ENCODE measurements around the gene ALDH1L1.
"Not testable (repeated sequence)": the region's sequence is repeated elsewhere in the genome, so short reads cannot be mapped to it uniquely, and the experiment has no call there.

ALDH1L1 gene

DNA sequence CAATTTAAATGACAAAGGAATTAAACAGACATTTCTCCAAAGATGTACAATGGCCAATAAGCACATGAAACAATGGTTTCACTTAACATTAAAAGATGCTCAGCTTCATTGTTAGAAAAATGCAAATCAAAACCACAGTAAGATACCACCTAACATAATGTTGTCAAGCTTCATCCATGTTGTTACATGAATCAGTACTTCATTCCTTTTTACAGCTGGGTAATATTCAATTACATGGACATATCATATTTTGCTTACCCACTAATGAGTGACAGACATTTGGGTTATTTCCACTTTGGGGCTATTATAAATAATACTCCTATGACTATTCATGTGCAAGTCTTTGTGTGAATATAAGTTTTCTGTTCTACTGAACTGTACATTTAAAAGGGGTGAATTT, 104.2 kb downstream of the ALDH1L1 start:
- Histone ChIP-seq H3K79me2 (ENCODE audit: insufficient read depth, low read length) (no peaks in the 10 kb centered on the region), H2AFZ (ENCODE audit: low read depth, low read length, severe bottlenecking) (no peak overlapping the region), H3K4me2 (ENCODE audit: low read depth, low read length, poor library complexity, severe bottlenecking) (no peak overlapping the region), H3K36me3 (ENCODE audit: low read length) (no peaks in the 10 kb centered on the region), H3F3A (ENCODE audit: insufficient read depth) (0 out of 2 replicates have a peak, but pooled peaks cover 4% of the 10 kb centered on the region), H4K20me1 (ENCODE audit: low read depth, low read length) (no peaks in the 10 kb centered on the region), H3K27ac (ENCODE audit: low read depth, low read length) (no peak overlapping the region), H3K27me3 (ENCODE audit: low read length) (no peaks in the 10 kb centered on the region), H3K9ac (ENCODE audit: low read length) (no peak overlapping the region), H3K9me3 (ENCODE audit: insufficient read depth, low read length) (no peaks in the 10 kb centered on the region; the same call in 1 of the 2 replicates), H3K9me2 (replicated peaks; ENCODE audit: insufficient read depth, low read length) (no peaks in the 10 kb centered on the region), H3K4me3 (ENCODE audit: insufficient read depth, low read length, poor library complexity, severe bottlenecking) (no peak overlapping the region)
- no peak for TF ChIP-seq EZH2phosphoT487 (conservative IDR thresholded peaks at IDR 0.05; ENCODE audit: low read length)
- TF ChIP-seq, protein P1, sequence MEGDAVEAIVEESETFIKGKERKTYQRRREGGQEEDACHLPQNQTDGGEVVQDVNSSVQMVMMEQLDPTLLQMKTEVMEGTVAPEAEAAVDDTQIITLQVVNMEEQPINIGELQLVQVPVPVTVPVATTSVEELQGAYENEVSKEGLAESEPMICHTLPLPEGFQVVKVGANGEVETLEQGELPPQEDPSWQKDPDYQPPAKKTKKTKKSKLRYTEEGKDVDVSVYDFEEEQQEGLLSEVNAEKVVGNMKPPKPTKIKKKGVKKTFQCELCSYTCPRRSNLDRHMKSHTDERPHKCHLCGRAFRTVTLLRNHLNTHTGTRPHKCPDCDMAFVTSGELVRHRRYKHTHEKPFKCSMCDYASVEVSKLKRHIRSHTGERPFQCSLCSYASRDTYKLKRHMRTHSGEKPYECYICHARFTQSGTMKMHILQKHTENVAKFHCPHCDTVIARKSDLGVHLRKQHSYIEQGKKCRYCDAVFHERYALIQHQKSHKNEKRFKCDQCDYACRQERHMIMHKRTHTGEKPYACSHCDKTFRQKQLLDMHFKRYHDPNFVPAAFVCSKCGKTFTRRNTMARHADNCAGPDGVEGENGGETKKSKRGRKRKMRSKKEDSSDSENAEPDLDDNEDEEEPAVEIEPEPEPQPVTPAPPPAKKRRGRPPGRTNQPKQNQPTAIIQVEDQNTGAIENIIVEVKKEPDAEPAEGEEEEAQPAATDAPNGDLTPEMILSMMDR (IDR thresholded peaks at IDR 0.05; ENCODE audit: insufficient read depth, low read length, poor library complexity, severe bottlenecking), result no peak

DNA sequence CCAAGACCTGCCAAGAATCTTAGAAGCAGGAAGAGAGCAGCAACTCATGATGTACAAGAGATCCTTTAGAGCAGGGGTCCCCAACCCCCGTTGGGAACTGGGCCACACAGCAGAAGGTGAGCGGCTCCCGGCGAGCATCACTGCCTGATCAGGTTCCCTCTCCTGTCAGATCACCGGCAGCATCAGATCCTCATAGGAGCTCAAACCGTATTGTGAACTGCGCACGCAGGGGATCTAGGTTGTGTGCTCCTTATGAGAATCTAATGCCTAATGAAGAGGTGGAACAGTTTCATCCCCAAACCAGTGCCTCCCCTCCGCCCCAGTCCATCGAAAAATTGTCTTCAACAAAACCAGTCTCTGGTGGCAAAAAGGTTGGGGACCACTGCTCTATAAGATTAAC, 110.2 kb downstream of the ALDH1L1 start:
- H3K27me3 ChIP-seq (ENCODE audit: low read length), result no peaks in the 10 kb centered on the region
- no peak overlapping the region for H3K27ac ChIP-seq (ENCODE audit: low read depth, low read length)
- no peaks in the 10 kb centered on the region; the same call in 1 of the 2 replicates for H3K9me3 ChIP-seq (ENCODE audit: insufficient read depth, low read length)
- H3K9ac ChIP-seq (ENCODE audit: low read length), result no peak overlapping the region
- no peak overlapping the region for H2AFZ ChIP-seq (ENCODE audit: low read depth, low read length, severe bottlenecking)
- no peak overlapping the region for H3K4me3 ChIP-seq (ENCODE audit: insufficient read depth, low read length, poor library complexity, severe bottlenecking)
- H3K4me2 ChIP-seq (ENCODE audit: low read depth, low read length, poor library complexity, severe bottlenecking), result no peak overlapping the region
- no peaks in the 10 kb centered on the region for H3K79me2 ChIP-seq (ENCODE audit: insufficient read depth, low read length)
- no peaks in the 10 kb centered on the region for H3K36me3 ChIP-seq (ENCODE audit: low read length)
- no peaks in the 10 kb centered on the region for H3K9me2 ChIP-seq (replicated peaks; ENCODE audit: insufficient read depth, low read length)
- H3F3A ChIP-seq (ENCODE audit: insufficient read depth), result no peaks in the 10 kb centered on the region
- no peaks in the 10 kb centered on the region for H4K20me1 ChIP-seq (ENCODE audit: low read depth, low read length)
- no peak for TF ChIP-seq EZH2phosphoT487 (conservative IDR thresholded peaks at IDR 0.05; ENCODE audit: low read length)
- TF ChIP-seq, protein P1 (IDR thresholded peaks at IDR 0.05; ENCODE audit: insufficient read depth, low read length, poor library complexity, severe bottlenecking), result no peak

DNA sequence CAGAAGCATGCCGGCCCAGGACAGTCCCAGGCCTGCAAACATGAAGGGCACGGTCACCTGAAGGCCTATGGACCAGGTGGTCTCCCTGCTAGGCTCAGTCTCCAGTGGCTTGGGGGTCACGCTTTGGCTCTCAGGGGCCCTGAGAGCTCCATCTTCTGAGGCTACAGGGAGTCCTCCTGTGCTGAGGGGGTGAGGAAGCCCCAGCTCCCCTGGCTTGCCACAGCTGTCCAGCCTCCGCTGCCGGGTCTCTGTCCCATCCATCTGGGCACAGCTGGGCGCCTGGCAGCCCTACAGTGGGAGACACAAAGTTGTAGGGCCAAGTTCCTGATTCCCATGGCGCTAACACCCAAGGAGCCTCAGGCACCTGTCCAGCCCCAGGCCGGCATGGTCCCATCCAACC, 112.4 kb downstream of the ALDH1L1 start:
- H3K9me3 ChIP-seq (ENCODE audit: insufficient read depth, low read length), result no peaks in the 10 kb centered on the region
- no peaks in the 10 kb centered on the region for H3K36me3 ChIP-seq (ENCODE audit: low read length)
- H2AFZ ChIP-seq (ENCODE audit: low read depth, low read length, severe bottlenecking), result no peak overlapping the region
- no peak overlapping the region for H3K9ac ChIP-seq (ENCODE audit: low read length)
- H3F3A ChIP-seq (ENCODE audit: insufficient read depth), result no peaks in the 10 kb centered on the region
- no peaks in the 10 kb centered on the region for H4K20me1 ChIP-seq (ENCODE audit: low read depth, low read length)
- H3K4me3 ChIP-seq (ENCODE audit: insufficient read depth, low read length, poor library complexity, severe bottlenecking), result no peak overlapping the region
- no peaks in the 10 kb centered on the region for H3K27me3 ChIP-seq (ENCODE audit: low read length)
- no peak overlapping the region for H3K27ac ChIP-seq (ENCODE audit: low read depth, low read length)
- H3K9me2 ChIP-seq (replicated peaks; ENCODE audit: insufficient read depth, low read length), result no peaks in the 10 kb centered on the region
- H3K79me2 ChIP-seq (ENCODE audit: insufficient read depth, low read length), result no peaks in the 10 kb centered on the region
- no peak overlapping the region for H3K4me2 ChIP-seq (ENCODE audit: low read depth, low read length, poor library complexity, severe bottlenecking)
- no peak for TF ChIP-seq EZH2phosphoT487 (conservative IDR thresholded peaks at IDR 0.05; ENCODE audit: low read length)

DNA sequence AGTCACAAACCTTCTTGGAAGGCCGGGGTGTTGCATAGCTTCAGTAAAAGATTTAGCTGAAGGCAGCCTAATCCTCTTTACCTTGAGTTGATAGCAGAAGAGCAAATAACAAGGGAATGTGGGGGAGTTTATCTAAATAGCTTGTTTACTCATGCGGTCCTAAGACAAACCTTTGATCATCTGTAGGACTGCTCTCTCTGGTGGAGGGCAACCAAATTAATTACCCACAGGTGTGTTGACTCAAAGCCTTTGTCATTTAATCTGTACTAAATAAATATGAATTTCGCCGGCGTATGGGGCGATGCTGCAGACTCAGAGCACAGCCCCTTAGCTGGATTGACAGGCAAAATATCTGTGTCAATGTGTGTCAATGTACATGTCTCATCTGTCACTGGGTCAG, 113.7 kb downstream of the ALDH1L1 start:
- not testable (repeated sequence) for H3K9me2 ChIP-seq (replicated peaks; ENCODE audit: insufficient read depth, low read length)

More for the DNA sequence above, 113.7 kb downstream of the ALDH1L1 start:
- H2AFZ ChIP-seq (ENCODE audit: low read depth, low read length, severe bottlenecking); H3K4me2 ChIP-seq (ENCODE audit: low read depth, low read length, poor library complexity, severe bottlenecking); H3K9me3 ChIP-seq (ENCODE audit: insufficient read depth, low read length); H4K20me1 ChIP-seq (ENCODE audit: low read depth, low read length); H3K4me3 ChIP-seq (ENCODE audit: insufficient read depth, low read length, poor library complexity, severe bottlenecking); H3K79me2 ChIP-seq (ENCODE audit: insufficient read depth, low read length); H3K9ac ChIP-seq (ENCODE audit: low read length); H3F3A ChIP-seq (ENCODE audit: insufficient read depth); H3K36me3 ChIP-seq (ENCODE audit: low read length); H3K27ac ChIP-seq (ENCODE audit: low read depth, low read length); H3K27me3 ChIP-seq (ENCODE audit: low read length): not testable (repeated sequence)

All from SU-DHL-6 (cell line).